ENCODE measurements around the gene TREH.

TREH gene

DNA sequence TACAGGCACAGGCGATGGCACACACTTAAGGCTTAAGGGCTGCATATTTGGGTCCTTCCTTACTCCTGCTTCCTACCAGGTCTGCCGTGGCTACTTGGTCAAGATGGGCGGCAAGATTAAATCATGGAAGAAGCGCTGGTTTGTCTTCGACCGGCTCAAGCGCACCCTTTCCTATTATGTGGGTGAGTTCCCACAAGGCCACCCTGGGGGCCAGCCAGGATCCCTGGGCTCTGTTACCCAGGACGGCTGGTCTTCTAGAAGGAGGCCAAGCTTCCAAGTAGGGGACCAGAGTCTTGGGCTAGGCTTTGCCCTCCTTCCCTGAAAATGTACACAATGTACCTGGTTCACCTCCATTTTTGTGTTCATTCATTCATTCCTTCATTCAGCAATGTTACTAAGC lies 29.1 kb downstream of the TREH start:
- no peak overlapping the region for H3K4me2 ChIP-seq (ENCODE audit: low read depth, low read length)
- DNase-seq, result no peak
- H3K4me1 ChIP-seq (ENCODE audit: low read length), result peaks cover 11% of the 10 kb centered on the region
- TF ChIP-seq EZH2phosphoT487 (IDR thresholded peaks at IDR 0.05; ENCODE audit: low read length), result no peak
- TF ChIP-seq, protein P1, sequence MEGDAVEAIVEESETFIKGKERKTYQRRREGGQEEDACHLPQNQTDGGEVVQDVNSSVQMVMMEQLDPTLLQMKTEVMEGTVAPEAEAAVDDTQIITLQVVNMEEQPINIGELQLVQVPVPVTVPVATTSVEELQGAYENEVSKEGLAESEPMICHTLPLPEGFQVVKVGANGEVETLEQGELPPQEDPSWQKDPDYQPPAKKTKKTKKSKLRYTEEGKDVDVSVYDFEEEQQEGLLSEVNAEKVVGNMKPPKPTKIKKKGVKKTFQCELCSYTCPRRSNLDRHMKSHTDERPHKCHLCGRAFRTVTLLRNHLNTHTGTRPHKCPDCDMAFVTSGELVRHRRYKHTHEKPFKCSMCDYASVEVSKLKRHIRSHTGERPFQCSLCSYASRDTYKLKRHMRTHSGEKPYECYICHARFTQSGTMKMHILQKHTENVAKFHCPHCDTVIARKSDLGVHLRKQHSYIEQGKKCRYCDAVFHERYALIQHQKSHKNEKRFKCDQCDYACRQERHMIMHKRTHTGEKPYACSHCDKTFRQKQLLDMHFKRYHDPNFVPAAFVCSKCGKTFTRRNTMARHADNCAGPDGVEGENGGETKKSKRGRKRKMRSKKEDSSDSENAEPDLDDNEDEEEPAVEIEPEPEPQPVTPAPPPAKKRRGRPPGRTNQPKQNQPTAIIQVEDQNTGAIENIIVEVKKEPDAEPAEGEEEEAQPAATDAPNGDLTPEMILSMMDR (IDR thresholded peaks at IDR 0.05; ENCODE audit: low read length), result no peak
- TF ChIP-seq EZH2 (optimal IDR thresholded peaks at IDR 0.05; ENCODE audit: low read depth, low read length), result no peak
- H3F3A ChIP-seq (ENCODE audit: insufficient read depth, low read length), result no peaks in the 10 kb centered on the region
- H3K9ac ChIP-seq (ENCODE audit: low read length), result no peak overlapping the region
- no peak overlapping the region for H3K27ac ChIP-seq (ENCODE audit: low read length)
- H3K9me3 ChIP-seq (replicated peaks; ENCODE audit: insufficient read depth, low read length), result no peaks in the 10 kb centered on the region
- H3K9me2 ChIP-seq (replicated peaks; ENCODE audit: insufficient read depth, low read length), result no peaks in the 10 kb centered on the region
- H2AFZ ChIP-seq (ENCODE audit: low read length), result no peak overlapping the region
- H3K36me3 ChIP-seq (replicated peaks; ENCODE audit: insufficient read depth, low read length), result no peaks in the 10 kb centered on the region
- no peaks in the 10 kb centered on the region for H3K79me2 ChIP-seq (ENCODE audit: low read length)
- H3K4me3 ChIP-seq (ENCODE audit: low read length), result no peak overlapping the region
- no peaks in the 10 kb centered on the region for H3K27me3 ChIP-seq (replicated peaks; ENCODE audit: insufficient read depth, low read length)
- no peaks in the 10 kb centered on the region for H4K20me1 ChIP-seq (ENCODE audit: insufficient read depth, low read length)

DNA sequence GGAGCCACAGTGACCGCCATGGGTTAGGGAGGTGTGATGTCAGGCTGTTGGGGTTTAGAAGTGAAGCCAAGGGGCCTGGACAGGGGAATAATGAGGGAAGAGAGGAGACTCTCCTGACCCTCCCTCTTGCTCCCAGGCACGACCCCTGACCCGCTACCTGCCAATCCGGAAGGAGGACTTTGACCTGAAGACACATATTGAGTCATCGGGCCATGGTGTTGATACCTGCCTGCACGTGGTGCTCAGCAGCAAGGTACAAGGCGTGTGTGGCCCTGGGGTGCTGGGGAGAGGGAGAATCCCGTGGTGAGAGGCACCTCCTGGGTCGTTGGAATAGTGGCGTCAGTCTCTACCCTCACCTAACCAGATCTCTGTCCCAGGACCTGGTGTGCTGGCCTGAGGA lies 29.5 kb downstream of the TREH start:
- H3K79me2 ChIP-seq (ENCODE audit: low read length), result no peaks in the 10 kb centered on the region
- no peak overlapping the region for H3K4me3 ChIP-seq (ENCODE audit: low read length)
- no peak overlapping the region for H2AFZ ChIP-seq (ENCODE audit: low read length)
- no peaks in the 10 kb centered on the region for H4K20me1 ChIP-seq (ENCODE audit: insufficient read depth, low read length)
- H3F3A ChIP-seq (ENCODE audit: insufficient read depth, low read length), result no peaks in the 10 kb centered on the region
- no peaks in the 10 kb centered on the region for H3K27me3 ChIP-seq (replicated peaks; ENCODE audit: insufficient read depth, low read length)
- H3K9me3 ChIP-seq (replicated peaks; ENCODE audit: insufficient read depth, low read length), result no peaks in the 10 kb centered on the region
- H3K36me3 ChIP-seq (replicated peaks; ENCODE audit: insufficient read depth, low read length), result no peaks in the 10 kb centered on the region
- H3K27ac ChIP-seq (ENCODE audit: low read length), result no peak overlapping the region
- no peak overlapping the region for H3K9ac ChIP-seq (ENCODE audit: low read length)
- H3K4me1 ChIP-seq (ENCODE audit: low read length), result peaks cover 11% of the 10 kb centered on the region
- DNase-seq, result no peak
- TF ChIP-seq EZH2phosphoT487 (IDR thresholded peaks at IDR 0.05; ENCODE audit: low read length) (no peak), EZH2 (optimal IDR thresholded peaks at IDR 0.05; ENCODE audit: low read depth, low read length) (no peak)
- TF ChIP-seq, protein P1 (IDR thresholded peaks at IDR 0.05; ENCODE audit: low read length), result no peak
- no peaks in the 10 kb centered on the region for H3K9me2 ChIP-seq (replicated peaks; ENCODE audit: insufficient read depth, low read length)
- no peak overlapping the region for H3K4me2 ChIP-seq (ENCODE audit: low read depth, low read length)

DNA sequence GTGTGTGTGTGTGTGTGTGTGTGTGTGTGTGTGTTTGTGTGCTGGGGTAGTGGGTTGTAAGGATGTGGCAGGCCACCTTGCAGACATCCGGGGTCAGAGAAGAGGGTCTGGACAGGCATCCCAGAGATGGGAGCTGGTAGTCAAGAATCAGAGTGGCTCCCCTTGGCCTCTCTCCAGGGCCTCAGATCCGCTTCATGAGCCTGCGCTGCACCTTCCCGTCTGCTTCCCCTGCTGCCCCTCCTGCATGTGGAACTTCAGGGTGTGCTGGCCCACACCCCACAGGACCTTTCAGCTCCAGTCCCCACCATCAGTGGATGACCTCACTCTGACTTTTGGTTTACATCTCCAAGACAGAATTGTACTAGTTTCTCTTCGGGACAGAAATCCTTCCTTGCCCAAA lies 31.2 kb downstream of the TREH start:
- H3K9ac ChIP-seq (ENCODE audit: low read length), result no peak overlapping the region
- no peaks in the 10 kb centered on the region for H3K79me2 ChIP-seq (ENCODE audit: low read length)
- no peaks in the 10 kb centered on the region for H3K9me2 ChIP-seq (replicated peaks; ENCODE audit: insufficient read depth, low read length)
- TF ChIP-seq EZH2 (optimal IDR thresholded peaks at IDR 0.05; ENCODE audit: low read depth, low read length), result no peak
- TF ChIP-seq EZH2phosphoT487 (IDR thresholded peaks at IDR 0.05; ENCODE audit: low read length), result no peak
- TF ChIP-seq, protein P1 (IDR thresholded peaks at IDR 0.05; ENCODE audit: low read length), result no peak
- no peaks in the 10 kb centered on the region for H3K27me3 ChIP-seq (replicated peaks; ENCODE audit: insufficient read depth, low read length)
- H2AFZ ChIP-seq (ENCODE audit: low read length), result no peak overlapping the region
- no peak for DNase-seq
- no peaks in the 10 kb centered on the region for H3K36me3 ChIP-seq (replicated peaks; ENCODE audit: insufficient read depth, low read length)
- H4K20me1 ChIP-seq (ENCODE audit: insufficient read depth, low read length), result no peaks in the 10 kb centered on the region
- no peak overlapping the region for H3K4me3 ChIP-seq (ENCODE audit: low read length)
- no peak overlapping the region for H3K27ac ChIP-seq (ENCODE audit: low read length)
- no peaks in the 10 kb centered on the region for H3K9me3 ChIP-seq (replicated peaks; ENCODE audit: insufficient read depth, low read length)
- H3K4me1 ChIP-seq (ENCODE audit: low read length), result peaks cover 11% of the 10 kb centered on the region
- H3F3A ChIP-seq (ENCODE audit: insufficient read depth, low read length), result no peaks in the 10 kb centered on the region
- H3K4me2 ChIP-seq (ENCODE audit: low read depth, low read length), result no peak overlapping the region
